ENCODE measurements around the gene ZDHHC12.

The ZDHHC12 gene

DNA sequence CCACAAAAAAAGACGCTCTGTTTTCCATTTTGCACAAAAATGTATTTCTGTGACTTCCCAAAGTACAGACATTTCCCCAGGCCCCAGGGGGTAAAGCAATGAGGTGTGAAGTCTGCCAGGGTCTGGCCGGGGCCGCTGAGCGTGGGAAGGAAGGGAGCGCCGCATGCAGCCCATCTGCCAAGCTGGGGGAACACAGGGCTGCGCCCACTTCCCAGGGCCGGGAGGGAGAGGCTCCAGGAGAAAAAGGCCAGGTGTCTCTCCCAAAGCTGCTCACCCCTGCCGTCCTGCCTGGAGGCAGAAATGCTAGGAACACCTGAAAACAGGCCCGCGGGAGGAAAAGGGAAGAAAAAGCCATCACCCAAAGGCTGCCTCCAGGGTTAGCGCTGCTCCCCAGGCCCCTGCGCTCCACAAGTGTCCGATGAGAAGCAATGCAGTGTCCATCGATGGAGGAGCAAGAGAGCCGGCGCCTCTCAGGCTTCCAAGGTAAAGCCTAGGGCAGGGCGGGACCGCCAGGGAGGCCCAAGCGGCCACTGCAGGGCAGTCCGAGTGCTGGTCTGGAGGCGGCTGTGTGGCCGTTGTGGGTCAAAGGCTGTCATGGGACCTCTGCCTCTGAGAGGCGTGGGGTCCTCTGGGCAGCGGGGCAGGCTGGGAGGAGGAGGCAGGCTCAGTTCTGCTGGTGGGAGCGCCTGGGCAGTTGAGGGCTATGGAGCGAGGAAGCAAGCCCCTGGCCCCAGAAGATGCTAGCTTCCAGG, 6.0 kb upstream of the ZDHHC12 start:
- DNase-seq, result no peak

DNA sequence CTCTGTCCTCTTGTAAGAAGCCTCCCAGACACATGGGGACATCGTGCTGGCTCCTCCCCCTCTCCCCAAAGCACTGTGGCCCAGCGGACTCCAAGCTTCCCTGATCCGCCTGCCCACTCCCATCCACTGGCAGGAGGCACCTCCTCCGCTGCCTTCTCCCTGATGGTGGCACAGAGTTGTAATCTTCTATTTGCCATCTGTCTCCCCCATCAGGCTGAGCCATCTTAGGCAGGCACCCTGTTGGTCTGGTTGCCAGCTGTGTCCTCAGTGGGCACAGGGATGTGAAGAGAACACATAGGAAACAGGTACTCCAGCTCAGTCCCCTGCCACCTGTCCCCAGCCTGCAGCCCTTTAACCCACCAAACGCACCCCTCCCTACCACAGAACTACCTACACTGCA, 5.4 kb upstream of the ZDHHC12 start:
- DNase-seq, result no peak

DNA sequence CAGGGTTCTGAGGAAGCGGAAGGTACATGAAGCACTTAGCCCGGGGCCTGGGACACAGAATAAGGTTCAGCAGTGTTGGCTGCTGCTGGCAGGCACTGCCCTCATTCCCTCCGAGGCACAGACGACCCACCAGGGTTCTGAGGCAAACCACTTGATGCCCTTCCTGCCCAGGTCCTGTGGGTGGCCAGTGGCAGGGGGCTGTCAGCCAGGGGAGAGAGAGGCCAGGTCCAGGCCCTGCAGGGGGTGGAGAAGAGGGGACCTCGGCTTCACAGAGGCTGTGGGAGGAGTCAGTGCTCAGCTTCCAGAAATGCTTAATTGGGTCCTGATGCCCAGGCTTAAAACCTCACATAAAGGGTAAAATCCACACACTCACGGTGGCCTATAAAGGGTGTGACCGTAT, 4.4 kb upstream of the ZDHHC12 start:
- DNase-seq, result no peak

DNA sequence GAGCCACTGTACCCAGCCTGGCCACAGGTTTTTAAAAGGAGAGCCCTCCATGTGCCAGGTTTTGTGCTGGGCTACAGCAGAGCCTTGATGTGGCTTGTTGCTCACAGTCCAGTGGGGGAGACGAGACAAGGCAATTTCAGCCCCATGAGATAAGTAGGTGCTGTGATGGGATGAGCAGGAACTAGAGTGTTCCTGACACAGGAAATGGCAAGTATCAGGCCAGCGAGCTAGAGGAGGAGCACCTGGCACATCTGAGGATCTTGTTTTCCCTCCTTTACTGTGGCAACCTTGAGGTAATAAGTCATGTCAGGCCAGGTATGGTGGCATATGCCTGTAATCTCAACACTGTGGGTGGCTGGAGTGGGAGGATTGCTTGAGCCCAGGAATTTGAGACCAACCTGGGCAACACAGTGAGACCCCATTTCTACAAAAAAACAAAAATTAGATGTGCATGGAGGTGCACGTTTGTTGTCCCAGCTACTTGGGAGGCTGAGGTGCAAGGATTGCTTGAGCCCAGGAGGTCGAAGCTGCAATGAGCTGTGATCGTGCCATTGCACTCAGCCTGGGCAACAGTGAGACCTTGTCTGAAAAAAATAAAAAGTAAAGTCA, 3.8 kb upstream of the ZDHHC12 start:
- no peak for DNase-seq

DNA sequence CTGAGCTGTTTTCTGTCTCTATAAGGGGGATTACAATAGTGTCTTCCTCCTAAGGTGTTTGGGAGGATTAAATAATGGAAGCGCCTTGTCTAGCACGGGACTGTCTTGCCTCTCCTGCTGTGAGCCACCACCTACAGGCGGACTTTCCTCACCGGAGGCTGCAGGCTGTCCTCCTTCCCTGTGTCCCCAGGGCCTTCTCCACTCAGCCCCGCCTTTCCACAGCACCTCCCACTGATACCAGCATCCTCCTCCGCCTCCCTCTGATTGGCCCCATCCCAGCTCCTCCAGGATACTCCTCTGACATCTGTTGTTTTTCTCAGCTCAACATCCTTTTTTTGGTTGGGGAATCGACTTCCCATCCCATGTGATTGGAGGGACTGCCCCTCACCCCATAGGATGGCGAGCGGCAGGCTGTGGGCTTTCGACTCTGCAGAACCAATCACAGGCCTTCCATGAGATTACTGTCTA, 851 bp upstream of the ZDHHC12 start:
- DNase-seq, result peak; percentile 48

DNA sequence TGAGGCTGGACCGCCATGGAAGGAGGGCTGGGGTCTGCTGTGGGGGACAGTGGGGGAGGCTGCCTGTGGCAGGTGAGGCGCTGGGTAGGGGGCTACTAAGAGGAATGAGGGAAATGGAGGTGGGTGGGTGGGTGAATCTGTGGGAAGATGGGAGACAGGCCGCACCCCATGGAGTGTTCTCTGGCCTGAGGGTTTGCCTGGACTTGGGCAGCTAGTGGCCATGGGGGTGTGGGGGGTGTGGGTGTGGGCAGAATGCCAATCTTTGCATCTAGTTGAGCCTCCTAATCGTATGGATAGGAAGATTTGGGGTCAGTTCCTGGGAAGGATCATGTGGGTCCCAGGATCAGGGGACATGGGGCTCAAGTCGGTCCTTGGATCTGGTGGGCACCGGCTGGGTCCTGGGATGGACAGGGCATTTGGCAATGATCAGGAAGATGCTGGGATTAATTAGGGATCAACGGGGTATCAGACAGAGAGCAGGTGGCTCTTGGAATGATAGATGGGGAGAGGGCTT, 518 bp downstream of the ZDHHC12 start:
- no peak for DNase-seq

DNA sequence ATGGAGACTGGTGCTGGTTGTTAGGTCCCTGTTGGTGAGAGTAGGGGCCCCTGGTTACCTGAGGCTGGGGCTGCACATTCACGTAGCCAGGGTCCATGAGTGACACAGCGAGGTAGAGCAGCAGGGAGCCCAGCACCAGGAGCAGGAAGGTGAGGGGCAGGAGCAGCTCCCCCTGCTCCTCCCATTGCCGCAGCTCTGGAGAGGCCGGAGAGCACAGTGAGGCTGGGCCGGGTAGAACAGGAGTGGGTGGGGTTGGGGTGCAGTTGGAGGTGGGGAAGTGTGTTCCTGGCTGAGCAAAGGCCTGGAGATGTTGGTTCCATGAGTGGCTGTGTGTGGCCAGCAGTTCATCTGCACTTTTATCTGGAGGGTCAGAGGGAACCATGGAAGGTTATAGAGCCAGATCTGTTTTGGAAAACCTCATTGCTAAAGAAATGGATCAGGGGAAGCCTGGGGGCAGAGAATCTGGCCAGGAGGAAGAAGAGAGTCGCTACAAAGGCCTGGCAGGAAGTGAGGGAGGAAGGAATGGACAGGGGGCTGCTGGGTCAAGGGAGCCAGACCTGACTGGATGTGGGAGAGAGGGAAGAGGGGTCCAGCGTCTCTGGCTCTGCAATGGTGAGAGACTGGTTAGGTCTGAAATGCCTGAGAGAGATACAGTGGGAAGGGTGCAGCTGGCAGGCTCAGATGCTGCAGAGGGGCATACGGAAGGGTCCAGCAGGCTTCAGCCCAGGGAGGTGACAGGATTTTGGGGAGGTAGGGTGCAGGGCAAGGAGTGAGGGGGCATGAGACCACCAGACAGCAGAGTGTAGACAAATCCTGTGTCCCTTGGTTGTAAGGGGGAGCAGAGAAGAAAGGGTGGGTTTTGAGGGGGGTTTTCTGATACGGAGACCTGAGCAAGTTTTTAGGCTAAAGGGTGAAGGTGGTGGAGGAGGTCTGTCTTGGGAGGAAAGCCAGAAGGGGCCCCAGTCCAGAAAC, 1.3 kb downstream of the ZDHHC12 start:
- no peak for DNase-seq

DNA sequence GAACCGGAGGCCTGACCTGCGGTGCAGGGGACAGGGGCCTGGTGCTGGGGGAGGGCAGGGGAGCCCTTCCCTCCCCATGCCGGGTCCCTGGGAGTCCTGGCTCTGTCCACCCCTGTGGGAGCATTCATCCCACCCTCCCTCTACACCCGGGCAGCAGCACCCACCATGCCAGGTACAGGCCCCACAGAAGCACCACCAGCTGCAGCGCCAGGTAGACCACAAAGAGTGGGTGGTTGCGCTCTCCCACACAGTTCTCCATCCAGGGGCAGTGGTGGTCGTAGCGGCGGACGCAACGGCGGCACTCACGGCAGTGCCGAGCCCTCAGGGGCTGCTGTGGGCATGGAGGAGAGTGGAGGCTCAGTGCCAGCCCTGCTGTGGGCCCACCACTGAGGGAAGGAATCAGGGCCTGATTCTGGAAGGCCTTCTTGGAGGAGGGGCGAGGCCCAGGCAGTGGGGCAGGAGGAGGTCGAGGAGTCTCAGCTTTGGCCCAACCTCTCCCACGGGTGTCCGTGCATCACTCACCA, 2.4 kb downstream of the ZDHHC12 start:
- DNase-seq, result no peak

DNA sequence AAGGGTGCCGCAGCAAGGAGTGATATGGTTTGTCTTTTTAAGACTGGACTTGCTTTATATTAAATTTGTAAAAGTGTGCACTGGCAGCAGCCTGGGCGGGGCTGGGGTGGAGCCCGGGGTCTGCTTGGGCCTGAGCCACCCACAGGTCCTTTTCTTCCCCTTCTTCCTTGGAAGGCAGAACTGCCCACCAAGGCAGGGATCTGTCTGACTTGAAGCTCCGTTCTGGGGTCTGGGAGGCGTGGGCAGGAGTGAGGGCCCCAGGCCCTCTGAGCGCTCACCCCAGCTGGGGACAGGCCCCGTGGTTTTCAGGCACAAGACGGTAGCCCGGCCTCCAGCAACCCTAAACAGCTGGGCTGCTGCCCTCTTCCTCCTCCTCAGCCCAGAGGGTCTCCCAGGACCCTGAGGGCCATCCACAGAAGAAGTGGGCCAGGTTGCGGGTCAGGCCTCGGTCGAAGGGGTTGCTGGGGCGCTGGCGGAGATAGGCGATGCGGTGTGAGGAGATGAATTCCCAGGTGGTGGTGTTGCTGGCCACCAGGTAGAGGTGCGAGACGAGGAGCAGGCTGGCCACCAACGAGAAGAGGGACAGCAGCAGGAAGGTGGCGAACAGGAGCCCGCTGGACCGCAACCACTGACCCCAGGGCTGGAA, 3.0 kb downstream of the ZDHHC12 start:
- no peak for DNase-seq

DNA sequence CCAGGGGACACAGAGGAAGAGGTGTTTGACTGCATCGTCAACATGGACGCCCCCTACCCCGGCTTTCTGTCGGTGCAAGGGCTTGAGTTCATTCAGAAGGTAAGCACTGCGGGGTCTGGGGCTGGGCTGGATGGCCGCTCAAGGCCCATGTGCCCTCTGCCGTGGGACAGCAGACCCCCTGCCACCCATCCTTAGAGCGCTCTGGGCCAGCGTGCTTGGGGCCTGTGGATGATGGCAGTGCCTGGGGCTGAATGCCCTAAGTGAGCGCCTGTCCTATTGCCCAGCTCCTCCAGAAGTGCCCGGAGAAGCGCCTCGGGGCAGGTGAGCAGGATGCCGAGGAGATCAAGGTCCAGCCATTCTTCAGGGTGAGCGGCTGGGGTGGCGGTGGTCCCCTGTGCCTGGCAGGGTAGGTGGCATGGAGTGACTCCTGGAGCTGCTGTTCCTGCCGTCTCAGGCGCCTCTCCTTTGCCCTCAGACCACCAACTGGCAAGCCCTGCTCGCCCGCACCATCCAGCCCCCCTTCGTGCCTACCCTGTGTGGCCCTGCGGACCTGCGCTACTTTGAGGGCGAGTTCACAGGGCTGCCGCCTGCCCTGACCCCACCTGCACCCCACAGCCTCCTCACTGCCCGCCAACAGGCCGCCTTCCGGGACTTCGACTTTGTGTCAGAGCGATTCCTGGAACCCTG, 3.9 kb downstream of the ZDHHC12 start:
- DNase-seq, result no peak

DNA sequence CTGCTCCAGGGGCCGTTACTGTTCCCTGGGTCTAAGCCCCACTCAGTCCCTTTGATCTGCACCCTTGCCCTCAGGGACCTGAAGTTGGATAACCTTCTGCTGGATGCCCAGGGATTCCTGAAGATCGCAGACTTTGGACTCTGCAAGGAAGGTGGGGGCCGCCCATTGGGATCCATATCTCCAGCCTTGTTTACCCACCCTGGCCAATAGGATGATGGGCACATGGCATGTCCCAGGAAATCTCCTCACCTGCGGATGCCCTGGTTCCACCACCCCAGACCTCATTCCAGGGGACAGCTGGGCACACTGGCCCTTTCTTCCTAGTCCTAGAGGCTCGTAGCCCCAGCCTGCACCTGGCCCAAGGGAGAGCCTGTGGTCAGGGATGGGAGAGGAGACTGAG, 5.5 kb downstream of the ZDHHC12 start:
- no peak for DNase-seq

DNA sequence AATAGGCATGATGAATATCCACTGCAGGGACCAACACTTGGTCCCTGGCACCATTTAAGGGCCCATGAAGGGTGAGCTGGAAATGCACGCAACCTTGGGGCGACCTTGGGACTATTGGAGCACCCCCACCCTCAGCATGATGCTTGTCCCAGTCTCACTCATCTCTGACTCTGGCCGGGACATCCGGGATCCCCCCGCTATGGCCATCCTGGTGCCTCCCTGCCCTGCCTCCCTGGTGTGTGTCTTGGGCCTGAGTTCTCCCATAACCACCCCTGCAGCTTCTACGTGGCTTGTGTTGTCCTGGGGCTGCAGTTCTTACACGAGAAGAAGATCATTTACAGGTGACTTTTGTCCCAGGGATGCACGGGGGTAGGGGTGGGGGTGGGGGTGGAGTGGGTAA, 5.9 kb downstream of the ZDHHC12 start:
- DNase-seq, result no peak

DNA sequence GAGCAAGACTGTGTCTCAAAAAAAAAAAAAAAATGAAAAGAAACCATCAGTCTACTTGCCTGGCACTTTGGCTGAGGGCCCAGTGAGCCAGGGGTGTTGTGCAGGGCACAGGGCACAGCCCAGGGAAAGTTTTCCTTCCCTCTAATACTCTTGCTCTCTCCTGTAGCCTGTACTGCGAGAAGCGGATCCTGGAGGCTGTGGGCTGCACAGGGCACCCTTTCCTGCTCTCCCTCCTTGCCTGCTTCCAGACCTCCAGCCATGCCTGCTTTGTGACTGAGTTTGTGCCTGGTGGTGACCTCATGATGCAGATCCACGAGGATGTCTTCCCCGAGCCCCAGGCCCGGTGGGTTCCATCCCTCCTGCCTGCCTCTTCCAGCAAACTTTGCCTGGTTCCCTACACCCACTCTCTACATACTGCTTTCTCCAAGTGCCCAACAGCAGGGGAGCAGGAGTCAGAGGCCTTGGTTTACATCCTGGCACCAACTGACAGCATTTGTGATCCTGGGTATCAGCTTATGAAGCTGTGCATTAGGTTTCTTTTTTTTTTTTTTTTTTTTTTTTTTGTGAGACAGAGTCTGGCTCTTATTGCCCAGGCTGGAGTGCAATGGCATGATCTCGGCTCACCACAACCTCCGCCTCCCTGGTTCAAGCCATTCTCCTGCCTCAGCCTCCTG, 7.2 kb downstream of the ZDHHC12 start:
- no peak for DNase-seq

DNA sequence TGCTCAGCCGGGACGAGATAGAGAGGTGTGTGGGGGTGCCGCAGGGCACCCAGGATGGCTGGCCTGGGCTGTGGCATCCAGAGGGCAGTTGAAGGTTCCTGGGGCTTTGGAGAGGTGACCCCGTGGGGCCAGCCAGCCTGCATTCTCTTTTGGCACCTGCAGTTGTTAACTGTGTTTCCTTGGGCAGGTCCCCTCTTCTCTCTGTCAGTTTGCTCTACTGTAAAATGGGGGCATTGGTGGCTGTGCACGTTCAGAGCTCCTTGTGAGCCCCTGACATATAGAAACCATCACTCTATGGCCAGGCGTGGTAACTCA, 8.5 kb downstream of the ZDHHC12 start:
- DNase-seq, result no peak

DNA sequence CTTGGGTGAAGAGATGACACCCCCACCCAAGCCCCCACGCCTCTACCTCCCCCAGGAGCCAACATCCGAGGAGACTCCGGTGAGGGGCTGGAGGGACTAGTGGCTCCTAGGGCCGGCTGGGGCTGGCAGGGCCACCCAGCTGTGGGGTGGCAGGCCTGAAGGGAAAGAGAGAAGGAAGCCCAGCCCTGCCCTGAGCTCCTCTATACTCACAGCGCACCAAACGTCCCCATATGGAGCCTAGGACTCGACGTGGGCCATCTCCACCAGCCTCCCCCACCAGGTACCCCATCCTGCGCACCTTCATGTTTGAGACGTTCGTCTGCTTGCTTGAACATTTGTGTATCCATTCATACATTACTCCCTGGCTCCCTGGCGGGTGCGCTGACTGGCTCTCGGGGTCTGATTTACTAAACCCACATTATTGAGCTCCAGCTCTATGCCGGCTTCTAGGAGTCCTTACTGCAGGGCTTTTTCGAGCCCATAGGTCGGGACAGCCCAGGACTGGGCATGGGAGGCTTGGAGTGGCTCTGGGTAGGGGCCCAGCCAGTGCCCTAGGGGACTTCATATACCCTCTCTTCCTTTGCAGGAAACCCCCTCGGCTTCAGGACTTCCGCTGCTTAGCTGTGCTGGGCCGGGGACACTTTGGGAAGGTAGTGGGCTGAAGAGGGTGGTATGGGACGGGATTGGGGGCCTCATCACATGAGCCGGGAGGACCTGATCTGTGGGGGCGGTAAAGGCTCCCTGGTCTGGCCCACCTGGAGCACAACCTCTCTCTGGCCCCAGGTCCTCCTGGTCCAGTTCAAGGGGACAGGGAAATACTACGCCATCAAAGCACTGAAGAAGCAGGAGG, 9.1 kb downstream of the ZDHHC12 start:
- no peak for DNase-seq

DNA sequence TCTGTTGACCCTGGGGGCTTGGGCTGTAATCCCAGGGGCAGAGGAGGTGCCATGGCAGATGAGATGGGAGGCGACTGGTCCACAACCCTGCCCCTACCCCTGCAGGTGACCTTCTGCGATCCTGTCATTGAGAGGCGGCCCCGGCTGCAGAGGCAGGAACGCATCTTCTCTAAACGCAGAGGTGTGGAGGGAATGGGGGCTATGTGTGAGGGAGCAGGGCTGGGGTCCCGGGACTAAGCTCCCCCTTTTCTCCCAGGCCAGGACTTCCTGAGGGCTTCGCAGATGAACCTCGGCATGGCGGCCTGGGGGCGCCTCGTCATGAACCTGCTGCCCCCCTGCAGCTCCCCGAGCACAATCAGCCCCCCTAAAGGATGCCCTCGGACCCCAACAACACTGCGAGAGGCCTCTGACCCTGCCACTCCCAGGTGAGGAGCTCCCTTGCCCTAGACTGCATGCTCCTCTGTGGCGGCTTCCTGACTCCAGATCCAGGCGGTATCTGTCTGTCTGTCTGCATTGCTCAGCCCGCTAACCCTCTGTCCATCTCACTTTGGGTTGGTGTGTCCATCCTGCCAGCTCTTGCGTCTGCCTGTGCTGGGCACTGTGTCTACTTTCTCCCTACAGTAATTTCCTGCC, 9.9 kb downstream of the ZDHHC12 start:
- no peak for DNase-seq

DNA sequence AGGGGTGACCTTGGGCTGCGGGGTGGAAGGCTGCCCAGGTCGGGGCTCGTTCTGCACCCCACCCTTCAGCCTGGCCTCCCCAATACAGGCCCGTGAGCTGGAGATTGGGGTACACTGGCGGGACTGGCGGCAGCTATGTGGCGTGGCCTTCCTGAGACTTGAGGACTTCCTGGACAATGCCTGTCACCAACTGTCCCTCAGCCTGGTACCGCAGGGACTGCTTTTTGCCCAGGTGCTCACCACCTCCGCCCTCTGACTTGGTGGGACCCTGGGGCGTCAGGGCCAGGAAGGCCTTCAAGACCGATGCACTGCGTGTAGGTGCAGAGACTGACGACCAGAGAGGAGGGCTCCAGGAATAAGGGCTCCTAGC, 10.5 kb downstream of the ZDHHC12 start:
- DNase-seq, result no peak

DNA sequence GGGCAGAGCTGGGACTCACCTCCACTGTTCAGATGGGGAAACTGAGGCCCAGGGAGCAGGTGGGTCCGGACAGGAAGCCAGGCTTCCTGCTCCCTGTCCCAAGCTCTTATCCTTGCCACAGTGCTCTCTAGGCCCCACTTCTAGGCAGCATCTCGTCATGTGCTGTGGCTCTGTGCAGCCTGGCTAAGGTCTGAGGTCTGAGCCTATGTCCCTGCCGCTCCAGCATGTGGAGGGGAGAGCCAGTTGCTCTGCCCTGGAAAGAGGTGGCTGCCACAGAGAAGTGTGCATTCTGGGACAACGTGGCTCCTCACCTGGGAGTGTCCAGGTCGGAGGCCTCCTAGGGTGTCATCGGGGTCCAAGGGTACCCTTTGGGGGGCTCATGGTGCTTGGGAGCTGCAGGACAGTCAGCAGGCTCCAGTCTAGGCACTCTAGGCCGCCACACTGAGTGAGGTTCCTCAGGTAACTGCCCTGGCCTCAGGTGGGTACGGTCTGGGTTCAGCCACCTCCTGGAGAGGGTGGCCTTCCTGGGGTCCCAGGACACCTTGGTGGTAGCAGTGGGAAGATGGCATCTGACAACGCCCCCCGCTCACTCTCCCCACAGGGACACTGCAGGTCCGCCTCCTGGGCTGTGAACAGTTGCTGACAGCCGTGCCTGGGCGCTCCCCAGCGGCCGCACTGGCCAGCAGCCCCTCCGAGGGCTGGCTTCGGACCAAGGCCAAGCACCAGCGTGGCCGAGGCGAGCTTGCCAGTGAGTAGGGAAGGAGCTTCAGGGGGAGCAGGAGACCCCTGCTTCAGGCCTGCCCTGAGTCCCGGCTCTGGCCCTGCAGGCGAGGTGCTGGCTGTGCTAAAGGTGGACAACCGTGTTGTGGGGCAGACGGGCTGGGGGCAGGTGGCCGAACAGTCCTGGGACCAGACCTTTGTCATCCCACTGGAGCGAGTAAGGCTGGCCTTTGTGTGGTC, 11.2 kb downstream of the ZDHHC12 start:
- no peak for DNase-seq

DNA sequence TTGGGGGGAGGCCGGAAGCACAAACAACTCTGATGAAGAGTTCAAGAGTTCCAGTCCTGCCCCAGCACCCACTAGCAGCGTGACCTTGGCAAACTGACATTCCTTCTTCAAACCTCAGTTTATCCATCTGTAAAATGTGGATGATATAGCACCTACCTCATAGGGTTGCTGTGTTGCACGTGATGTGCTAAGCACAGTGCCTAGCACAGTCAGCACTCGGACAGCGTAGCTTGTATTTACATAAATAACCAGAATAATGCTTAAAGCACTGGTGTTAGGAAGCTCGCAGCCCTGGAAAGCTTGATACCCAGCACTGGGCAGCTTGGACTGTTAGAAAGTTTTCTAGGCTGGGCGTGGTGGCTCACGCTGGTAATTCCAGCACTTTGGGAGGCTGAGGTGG, 16.5 kb downstream of the ZDHHC12 start:
- no peak for DNase-seq

Data from suppressor macrophage treated with lipopolysaccharide for 4 hours (primary cell).